SK-N-SH (cell line): ENCODE results near the gene S1PR3. TPM values are rescaled to one million over a fixed set of nuclear protein-coding genes. Genes with fewer than 3 reads are reported as not detected.

ENCODE experiments used
- CTCF ChIA-PET: fragments of 300-600, 350-600 bp; formaldehyde crosslinking; extraction: SDS; loops from one replicate; lab custom pipeline; 2021; lab: Yijun Ruan, JAX
- POLR2A ChIA-PET: fragments of 350-600 bp; sonication (Branson Sonifier 250); formaldehyde crosslinking; extraction: SDS; loops from one replicate; lab custom pipeline; 2020; ENCODE audit warnings: antibody characterized with exemption, inconsistent platforms; lab: Yijun Ruan, JAX
- DNase-seq: peaks from one replicate; pipeline ENCODE4 v3.0.0; 2012
- H2AFZ ChIP-seq: fragments of 200-600 bp; sonication (generic); 2 replicates; pipeline ENCODE4 v1.8.1; 2016; ENCODE audit warnings: antibody characterized with exemption, mild to moderate bottlenecking, low read depth
- H3F3A ChIP-seq: fragments of 200-600 bp; sonication (generic); replicated peaks from 2 replicates; pipeline ENCODE3; 2016; ENCODE audit warnings: antibody characterized with exemption, mild to moderate bottlenecking; ENCODE audit not compliant: insufficient read depth
- H3K27ac ChIP-seq, 2 experiments: fragments of 200-500 bp in 1 of 2; fragments of 200-600 bp in 1 of 2; sonication (Bioruptor generic) in 1 of 2; sonication (generic), shearing (Covaris generic) in 1 of 2; 2 replicates each; pipeline versions ENCODE4 v1.5.1 to v1.6.1; 2014 to 2016; ENCODE audit warnings: low read depth in 2 of 2, inconsistent platforms in 1 of 2, low read length in 1 of 2, mild to moderate bottlenecking in 1 of 2, mixed read lengths in 1 of 2
- H3K27me3 ChIP-seq: fragments of 200-600 bp; sonication (generic), shearing (Covaris generic); 2 replicates; pipeline ENCODE4 v1.6.1; 2016; ENCODE audit warnings: mixed run types; ENCODE audit not compliant: insufficient read depth
- H3K36me3 ChIP-seq, 2 experiments: fragments of 200-500 bp in 1 of 2; fragments of 200-600 bp in 1 of 2; sonication (Bioruptor generic) in 1 of 2; sonication (generic) in 1 of 2; replicated peaks in 1 of 2; 2 replicates each; pipeline versions ENCODE3 to v1.5.1; 2014 to 2016; ENCODE audit warnings: low read length in 1 of 2, mild to moderate bottlenecking in 1 of 2; ENCODE audit not compliant: insufficient read depth in 2 of 2, control insufficient read depth in 1 of 2
- H3K4me1 ChIP-seq, 2 experiments: fragments of 200-500 bp in 1 of 2; fragments of 200-600 bp in 1 of 2; sonication (Bioruptor generic) in 1 of 2; sonication (generic), shearing (Covaris generic) in 1 of 2; 2 replicates each; pipeline versions ENCODE4 v1.5.1 to v1.6.1; 2014 to 2016; ENCODE audit warnings: low read depth in 1 of 2, low read length in 1 of 2, mixed run types in 1 of 2; ENCODE audit not compliant: insufficient read depth in 2 of 2, control insufficient read depth in 1 of 2
- H3K4me2 ChIP-seq: fragments of 200-600 bp; sonication (generic), shearing (Covaris generic); 2 replicates; pipeline ENCODE4 v1.6.1; 2017; ENCODE audit warnings: mixed run types
- H3K4me3 ChIP-seq, 2 experiments: fragments of 200-500 bp in 1 of 2; fragments of 200-600 bp in 1 of 2; sonication (Bioruptor generic) in 1 of 2; sonication (generic), shearing (Covaris generic) in 1 of 2; 2 replicates each; pipeline versions ENCODE4 v1.5.1 to v1.8.1; 2014 to 2016; ENCODE audit warnings: low read depth in 2 of 2, inconsistent platforms in 1 of 2, low read length in 1 of 2, mild to moderate bottlenecking in 1 of 2, mixed read lengths in 1 of 2, moderate library complexity in 1 of 2
- H3K79me2 ChIP-seq: fragments of 200-600 bp; sonication (generic); 2 replicates; pipeline ENCODE4 v1.8.1; 2017; ENCODE audit warnings: mild to moderate bottlenecking; ENCODE audit not compliant: insufficient read depth
- H3K9ac ChIP-seq: fragments of 200-600 bp; sonication (generic); 2 replicates; pipeline ENCODE4 v1.6.1; 2017; ENCODE audit warnings: mixed run types
- H3K9me2 ChIP-seq: fragments of 200-600 bp; sonication (generic); 2 replicates; pipeline ENCODE4 v1.6.1; 2017; ENCODE audit warnings: mixed run types
- H3K9me3 ChIP-seq: fragments of 200-600 bp; sonication (generic); 2 replicates; pipeline ENCODE4 v1.6.1; 2017; ENCODE audit warnings: mixed run types, mild to moderate bottlenecking, moderate library complexity
- H4K20me1 ChIP-seq: fragments of 200-600 bp; sonication (generic); 2 replicates; pipeline ENCODE4 v1.6.1; 2017; ENCODE audit warnings: mild to moderate bottlenecking, mixed run types; ENCODE audit not compliant: insufficient read depth
- CHD2 ChIP-seq: fragments of 150-350 bp; IDR thresholded peaks from 2 replicates; pipeline ENCODE4 v1.6.1; 2018; ENCODE audit warnings: low read length; ENCODE audit not compliant: partially characterized antibody
- ELF1 ChIP-seq: IDR thresholded peaks from 2 replicates; pipeline ENCODE4 v1.4.0; 2012
- EZH2phosphoT487 ChIP-seq: fragments of 200-600 bp; sonication (generic); IDR thresholded peaks from 2 replicates; pipeline ENCODE4 v1.6.1; 2017; ENCODE audit warnings: low read depth, mixed run types, mild to moderate bottlenecking, antibody characterized with exemption, moderate library complexity, borderline replicate concordance
- FOSL2 ChIP-seq: IDR thresholded peaks from 2 replicates; pipeline ENCODE4 v1.4.0; 2012; ENCODE audit warnings: low read depth, mild to moderate bottlenecking, moderate library complexity, borderline replicate concordance
- GABPA ChIP-seq: IDR thresholded peaks from 2 replicates; pipeline ENCODE4 v1.4.0; 2012; ENCODE audit warnings: low read depth, mild to moderate bottlenecking
- MXI1 ChIP-seq: IDR thresholded peaks from 2 replicates; pipeline ENCODE4 v1.6.1; 2012; ENCODE audit warnings: mild to moderate bottlenecking, low read depth, low read length, improper control_type of control experiment
- NFIC ChIP-seq: IDR thresholded peaks from 2 replicates; pipeline ENCODE4 v1.4.0; 2012; ENCODE audit warnings: borderline replicate concordance
- NRF1 ChIP-seq: IDR thresholded peaks from 2 replicates; pipeline ENCODE4 v1.6.1; 2012; ENCODE audit warnings: low read depth, mild to moderate bottlenecking, low read length
- RAD21 ChIP-seq: IDR thresholded peaks from 2 replicates; pipeline ENCODE4 v1.6.1; 2012; ENCODE audit warnings: mild to moderate bottlenecking, low read length
- RFX5 ChIP-seq: IDR thresholded peaks from 2 replicates; pipeline ENCODE4 v1.6.1; 2012; ENCODE audit warnings: mild to moderate bottlenecking, improper control_type of control experiment, low read length
- SIN3A ChIP-seq: IDR thresholded peaks from 2 replicates; pipeline ENCODE4 v1.6.1; 2012; ENCODE audit warnings: low read depth, mild to moderate bottlenecking, low read length, moderate library complexity, borderline replicate concordance
- TCF12 ChIP-seq: IDR thresholded peaks from 2 replicates; pipeline ENCODE4 v1.4.0; 2012
- YY1 ChIP-seq: IDR thresholded peaks from 2 replicates; pipeline ENCODE4 v1.4.0; 2012; ENCODE audit warnings: low read depth, mild to moderate bottlenecking
- WGBS: methylation state at CpG from one replicate; pipeline ENCODE4 v1.1.6; 2017; ENCODE audit warnings: low lambda C conversion rate; 5-methylcytosine and 5-hydroxymethylcytosine counted together
- polyA plus RNA-seq, 3 experiments: library from polyadenylated mRNA; depleted of rRNA; stranded (reverse); fragments of >200 nt; gene quantifications; 2 replicates each; pipeline ENCODE4 v1.2.3, GENCODE V29; 2012
- TF ChIP-seq, protein P1 (sequence below): IDR thresholded peaks from 2 replicates; pipeline ENCODE4 v1.4.0; 2012; ENCODE audit warnings: low read depth, borderline replicate concordance
- TF ChIP-seq, protein P2 (sequence below): IDR thresholded peaks from 2 replicates; pipeline ENCODE4 v1.4.0; 2012; ENCODE audit warnings: low read depth
- TF ChIP-seq, protein P3 (sequence below): IDR thresholded peaks from 2 replicates; pipeline ENCODE4 v1.6.1; 2012; ENCODE audit warnings: mild to moderate bottlenecking, low read depth, low read length, moderate library complexity
- TF ChIP-seq, protein P4 (sequence below): IDR thresholded peaks from 2 replicates; pipeline ENCODE4; 2012
- TF ChIP-seq, protein P5 (sequence below): fragments of 150-350 bp; IDR thresholded peaks from 2 replicates; pipeline ENCODE4 v1.6.1; 2016; ENCODE audit warnings: mild to moderate bottlenecking, low read depth, low read length

Gene S1PR3
- polyA plus RNA-seq, 1 of the 3 experiments (the other 2 are of a cell fraction) = 2.5 TPM

DNA sequence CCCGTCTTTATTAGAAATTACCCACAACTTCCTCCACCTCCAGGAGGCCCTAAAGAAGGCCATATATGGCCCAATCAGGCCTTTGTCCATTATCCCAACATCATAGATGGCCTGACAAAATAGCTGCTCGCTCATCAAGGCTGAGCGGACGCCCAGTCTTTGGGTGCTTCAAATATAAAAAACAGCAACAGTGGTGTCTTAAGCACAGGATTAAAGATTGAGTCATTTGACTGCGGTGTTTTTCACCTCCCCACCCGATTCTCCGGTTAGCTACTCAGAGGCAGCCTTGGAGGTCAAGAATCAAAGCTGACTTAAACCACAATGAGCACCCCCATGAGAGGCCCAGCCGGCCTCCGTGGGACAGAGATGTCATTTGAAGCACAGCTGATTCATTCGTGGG lies 18.8 kb downstream of the S1PR3 start (continued):
- TF ChIP-seq, protein P1, sequence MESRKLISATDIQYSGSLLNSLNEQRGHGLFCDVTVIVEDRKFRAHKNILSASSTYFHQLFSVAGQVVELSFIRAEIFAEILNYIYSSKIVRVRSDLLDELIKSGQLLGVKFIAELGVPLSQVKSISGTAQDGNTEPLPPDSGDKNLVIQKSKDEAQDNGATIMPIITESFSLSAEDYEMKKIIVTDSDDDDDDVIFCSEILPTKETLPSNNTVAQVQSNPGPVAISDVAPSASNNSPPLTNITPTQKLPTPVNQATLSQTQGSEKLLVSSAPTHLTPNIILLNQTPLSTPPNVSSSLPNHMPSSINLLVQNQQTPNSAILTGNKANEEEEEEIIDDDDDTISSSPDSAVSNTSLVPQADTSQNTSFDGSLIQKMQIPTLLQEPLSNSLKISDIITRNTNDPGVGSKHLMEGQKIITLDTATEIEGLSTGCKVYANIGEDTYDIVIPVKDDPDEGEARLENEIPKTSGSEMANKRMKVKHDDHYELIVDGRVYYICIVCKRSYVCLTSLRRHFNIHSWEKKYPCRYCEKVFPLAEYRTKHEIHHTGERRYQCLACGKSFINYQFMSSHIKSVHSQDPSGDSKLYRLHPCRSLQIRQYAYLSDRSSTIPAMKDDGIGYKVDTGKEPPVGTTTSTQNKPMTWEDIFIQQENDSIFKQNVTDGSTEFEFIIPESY = no peak
- no peak for TF ChIP-seq SIN3A
- no peak for TF ChIP-seq RFX5
- TF ChIP-seq, protein P2, sequence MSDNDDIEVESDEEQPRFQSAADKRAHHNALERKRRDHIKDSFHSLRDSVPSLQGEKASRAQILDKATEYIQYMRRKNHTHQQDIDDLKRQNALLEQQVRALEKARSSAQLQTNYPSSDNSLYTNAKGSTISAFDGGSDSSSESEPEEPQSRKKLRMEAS = no peak

DNA sequence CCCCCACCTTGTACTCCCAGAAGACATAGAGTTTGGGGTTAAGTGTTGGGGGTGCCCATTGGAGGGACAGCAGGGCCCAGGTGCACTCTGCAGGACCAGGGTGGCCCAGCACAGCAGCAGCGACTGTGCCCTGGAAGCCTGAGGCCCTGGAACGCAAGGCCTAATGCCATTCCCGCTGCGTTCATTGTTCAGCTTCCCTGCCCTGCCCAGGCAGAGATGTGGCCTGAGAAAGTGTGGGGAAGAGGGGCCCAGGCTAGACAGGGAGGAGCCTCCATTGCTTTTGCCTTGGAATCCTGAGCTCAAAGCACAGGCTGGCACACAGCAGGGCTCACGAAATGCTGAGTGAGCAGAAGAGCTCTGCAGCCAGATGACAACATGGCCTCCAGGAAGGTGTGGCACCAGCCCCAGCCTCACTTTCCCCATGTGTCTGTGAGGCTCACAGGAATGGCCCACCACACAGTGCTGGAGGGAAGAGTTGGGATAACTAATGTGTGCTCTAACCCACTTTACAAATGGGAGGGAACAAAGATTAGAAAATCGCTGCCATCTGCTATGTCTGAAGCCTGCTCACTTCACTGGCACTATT lies 19.4 kb downstream of the S1PR3 start:
- Histone ChIP-seq H4K20me1 (no peaks in the 10 kb centered on the region), H3K27ac (peak overlapping the region in 1 of 2 experiments; percentile 36; a peak in 2 of 4 replicates), H3K36me3 (peaks cover 0 to 3% of the 10 kb centered on the region in 2 experiments), H3K79me2 (no peaks in the 10 kb centered on the region), H3K9me3 (no peaks in the 10 kb centered on the region), H3K9me2 (no peaks in the 10 kb centered on the region), H3K4me1 (peaks cover 9 to 17% of the 10 kb centered on the region in 2 experiments; a peak in 3 of 4 replicates), H3K27me3 (no peaks in the 10 kb centered on the region), H3K4me2 (no peak overlapping the region), H3F3A (no peaks in the 10 kb centered on the region), H3K4me3 (no peak overlapping the region), H3K9ac (no peak overlapping the region), H2AFZ (no peak overlapping the region)
- DNase-seq = no peak
- POLR2A ChIA-PET = interaction anchor here (0.6 kb wide), 1 partner anchor 28 kb away, joined by 3 read pairs; no protein-coding TSS in a partner anchor
- CTCF ChIA-PET = interaction anchor here (0.6 to 2.6 kb wide), 6 partner anchors 10 to 417 kb away, joined by 3 to 9 read pairs (median 4); no protein-coding TSS in a partner anchor
- 67% methylated on average over 3 of the region's 6 CpGs for WGBS
- TF ChIP-seq MXI1 = no peak
- no peak for TF ChIP-seq RAD21
- no peak for TF ChIP-seq TCF12
- TF ChIP-seq, protein P3, sequence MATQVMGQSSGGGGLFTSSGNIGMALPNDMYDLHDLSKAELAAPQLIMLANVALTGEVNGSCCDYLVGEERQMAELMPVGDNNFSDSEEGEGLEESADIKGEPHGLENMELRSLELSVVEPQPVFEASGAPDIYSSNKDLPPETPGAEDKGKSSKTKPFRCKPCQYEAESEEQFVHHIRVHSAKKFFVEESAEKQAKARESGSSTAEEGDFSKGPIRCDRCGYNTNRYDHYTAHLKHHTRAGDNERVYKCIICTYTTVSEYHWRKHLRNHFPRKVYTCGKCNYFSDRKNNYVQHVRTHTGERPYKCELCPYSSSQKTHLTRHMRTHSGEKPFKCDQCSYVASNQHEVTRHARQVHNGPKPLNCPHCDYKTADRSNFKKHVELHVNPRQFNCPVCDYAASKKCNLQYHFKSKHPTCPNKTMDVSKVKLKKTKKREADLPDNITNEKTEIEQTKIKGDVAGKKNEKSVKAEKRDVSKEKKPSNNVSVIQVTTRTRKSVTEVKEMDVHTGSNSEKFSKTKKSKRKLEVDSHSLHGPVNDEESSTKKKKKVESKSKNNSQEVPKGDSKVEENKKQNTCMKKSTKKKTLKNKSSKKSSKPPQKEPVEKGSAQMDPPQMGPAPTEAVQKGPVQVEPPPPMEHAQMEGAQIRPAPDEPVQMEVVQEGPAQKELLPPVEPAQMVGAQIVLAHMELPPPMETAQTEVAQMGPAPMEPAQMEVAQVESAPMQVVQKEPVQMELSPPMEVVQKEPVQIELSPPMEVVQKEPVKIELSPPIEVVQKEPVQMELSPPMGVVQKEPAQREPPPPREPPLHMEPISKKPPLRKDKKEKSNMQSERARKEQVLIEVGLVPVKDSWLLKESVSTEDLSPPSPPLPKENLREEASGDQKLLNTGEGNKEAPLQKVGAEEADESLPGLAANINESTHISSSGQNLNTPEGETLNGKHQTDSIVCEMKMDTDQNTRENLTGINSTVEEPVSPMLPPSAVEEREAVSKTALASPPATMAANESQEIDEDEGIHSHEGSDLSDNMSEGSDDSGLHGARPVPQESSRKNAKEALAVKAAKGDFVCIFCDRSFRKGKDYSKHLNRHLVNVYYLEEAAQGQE = no peak
- TF ChIP-seq YY1 = no peak
- TF ChIP-seq, protein P1 = no peak
- no peak for TF ChIP-seq ELF1
- TF ChIP-seq, protein P4, sequence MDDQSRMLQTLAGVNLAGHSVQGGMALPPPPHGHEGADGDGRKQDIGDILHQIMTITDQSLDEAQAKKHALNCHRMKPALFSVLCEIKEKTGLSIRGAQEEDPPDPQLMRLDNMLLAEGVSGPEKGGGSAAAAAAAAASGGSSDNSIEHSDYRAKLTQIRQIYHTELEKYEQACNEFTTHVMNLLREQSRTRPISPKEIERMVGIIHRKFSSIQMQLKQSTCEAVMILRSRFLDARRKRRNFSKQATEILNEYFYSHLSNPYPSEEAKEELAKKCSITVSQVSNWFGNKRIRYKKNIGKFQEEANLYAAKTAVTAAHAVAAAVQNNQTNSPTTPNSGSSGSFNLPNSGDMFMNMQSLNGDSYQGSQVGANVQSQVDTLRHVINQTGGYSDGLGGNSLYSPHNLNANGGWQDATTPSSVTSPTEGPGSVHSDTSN = no peak
- TF ChIP-seq NRF1 = no peak
- TF ChIP-seq EZH2phosphoT487 = no peak
- TF ChIP-seq, protein P5, sequence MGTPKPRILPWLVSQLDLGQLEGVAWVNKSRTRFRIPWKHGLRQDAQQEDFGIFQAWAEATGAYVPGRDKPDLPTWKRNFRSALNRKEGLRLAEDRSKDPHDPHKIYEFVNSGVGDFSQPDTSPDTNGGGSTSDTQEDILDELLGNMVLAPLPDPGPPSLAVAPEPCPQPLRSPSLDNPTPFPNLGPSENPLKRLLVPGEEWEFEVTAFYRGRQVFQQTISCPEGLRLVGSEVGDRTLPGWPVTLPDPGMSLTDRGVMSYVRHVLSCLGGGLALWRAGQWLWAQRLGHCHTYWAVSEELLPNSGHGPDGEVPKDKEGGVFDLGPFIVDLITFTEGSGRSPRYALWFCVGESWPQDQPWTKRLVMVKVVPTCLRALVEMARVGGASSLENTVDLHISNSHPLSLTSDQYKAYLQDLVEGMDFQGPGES = no peak
- TF ChIP-seq SIN3A = no peak
- TF ChIP-seq NFIC = no peak
- no peak for TF ChIP-seq FOSL2
- TF ChIP-seq CHD2 = no peak
- no peak for TF ChIP-seq GABPA
